DMS 273 treated with DMSO at 0.1 percent for 48 hours (cell line): ENCODE measurements around the gene TDRD10.

Experiments
- DNase-seq: peaks from one replicate; lab custom pipeline; 2025; lab: John Stamatoyannopoulos, UW

TDRD10 gene

GRCh38 chr1:154502066-154502743 lies at the start of gene TDRD10, which contains the start of gene SHE:
TSS of gene TDRD10 (plus strand) at chr1:154502219. CDS start at chr1:154506904, 4,685 bp downstream.
TSS of gene SHE (minus strand) at chr1:154502412. CDS start at chr1:154502026, 386 bp downstream.
- DNase-seq, result no peak

- no peak for DNase-seq
These were observed 48.9 kb upstream of the TDRD10 start for GRCh38 chr1:154453161-154453560.

- DNase-seq, result no peak
These were observed 48.3 kb upstream of the TDRD10 start for GRCh38 chr1:154453574-154454352.

GRCh38 chr1:154454386-154455120 lies 47.5 kb upstream of the TDRD10 start:
- no peak for DNase-seq

GRCh38 chr1:154456631-154457030 lies 45.4 kb upstream of the TDRD10 start:
- DNase-seq, result no peak

GRCh38 chr1:154459080-154459479 lies 42.9 kb upstream of the TDRD10 start:
- DNase-seq, result no peak

- DNase-seq, result no peak
These were observed 41.2 kb upstream of the TDRD10 start for GRCh38 chr1:154460695-154461260.

GRCh38 chr1:154463512-154463990 lies 38.5 kb upstream of the TDRD10 start:
- DNase-seq, result no peak

- DNase-seq, result no peak
These were observed 36.3 kb upstream of the TDRD10 start for GRCh38 chr1:154465621-154466195.

- no peak for DNase-seq
These were observed 35.8 kb upstream of the TDRD10 start for GRCh38 chr1:154466206-154466605.

GRCh38 chr1:154466921-154467417 lies 35.0 kb upstream of the TDRD10 start:
- DNase-seq, result no peak

- DNase-seq, result no peak
These were observed 34.5 kb upstream of the TDRD10 start for GRCh38 chr1:154467434-154468102.

GRCh38 chr1:154468535-154469250 lies 33.3 kb upstream of the TDRD10 start:
- no peak for DNase-seq

- no peak for DNase-seq
These were observed 32.0 kb upstream of the TDRD10 start for GRCh38 chr1:154469844-154470560.

GRCh38 chr1:154471304-154471703 lies 30.7 kb upstream of the TDRD10 start:
- DNase-seq, result no peak

- no peak for DNase-seq
These were observed 27.2 kb upstream of the TDRD10 start for GRCh38 chr1:154474802-154475201.

GRCh38 chr1:154476791-154477190 lies 25.2 kb upstream of the TDRD10 start:
- no peak for DNase-seq

GRCh38 chr1:154478013-154478412 lies 24.0 kb upstream of the TDRD10 start:
- no peak for DNase-seq

- DNase-seq, result no peak
These were observed 23.4 kb upstream of the TDRD10 start for GRCh38 chr1:154478639-154479038.
